ENCODE results near the gene KCNC3.

DNA sequence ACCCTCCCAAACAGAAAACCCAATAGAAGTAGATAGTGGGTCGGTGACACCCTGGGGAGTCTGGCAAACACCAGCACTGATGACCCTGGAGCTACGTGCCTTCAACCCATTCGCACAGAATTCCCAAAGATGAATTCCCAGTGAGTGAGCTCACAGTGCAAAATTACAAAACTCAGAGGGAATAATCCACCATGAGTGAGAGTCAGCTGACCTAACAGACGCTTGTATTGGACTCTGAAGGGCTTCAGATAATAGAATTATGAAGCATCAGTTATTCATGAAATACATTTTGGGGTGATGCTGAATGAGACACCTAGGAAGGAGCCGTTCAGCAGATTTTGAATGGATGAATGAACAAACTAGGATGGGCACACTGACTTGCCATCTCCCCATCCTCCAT, 40.2 kb downstream of the KCNC3 start:
- TF ChIP-seq, protein P1, sequence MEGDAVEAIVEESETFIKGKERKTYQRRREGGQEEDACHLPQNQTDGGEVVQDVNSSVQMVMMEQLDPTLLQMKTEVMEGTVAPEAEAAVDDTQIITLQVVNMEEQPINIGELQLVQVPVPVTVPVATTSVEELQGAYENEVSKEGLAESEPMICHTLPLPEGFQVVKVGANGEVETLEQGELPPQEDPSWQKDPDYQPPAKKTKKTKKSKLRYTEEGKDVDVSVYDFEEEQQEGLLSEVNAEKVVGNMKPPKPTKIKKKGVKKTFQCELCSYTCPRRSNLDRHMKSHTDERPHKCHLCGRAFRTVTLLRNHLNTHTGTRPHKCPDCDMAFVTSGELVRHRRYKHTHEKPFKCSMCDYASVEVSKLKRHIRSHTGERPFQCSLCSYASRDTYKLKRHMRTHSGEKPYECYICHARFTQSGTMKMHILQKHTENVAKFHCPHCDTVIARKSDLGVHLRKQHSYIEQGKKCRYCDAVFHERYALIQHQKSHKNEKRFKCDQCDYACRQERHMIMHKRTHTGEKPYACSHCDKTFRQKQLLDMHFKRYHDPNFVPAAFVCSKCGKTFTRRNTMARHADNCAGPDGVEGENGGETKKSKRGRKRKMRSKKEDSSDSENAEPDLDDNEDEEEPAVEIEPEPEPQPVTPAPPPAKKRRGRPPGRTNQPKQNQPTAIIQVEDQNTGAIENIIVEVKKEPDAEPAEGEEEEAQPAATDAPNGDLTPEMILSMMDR (conservative IDR thresholded peaks at IDR 0.05 in 1 of 2, IDR thresholded peaks at IDR 0.05 in 1 of 2; ENCODE audit: extremely low read depth in 1 of 2, insufficient read depth in 1 of 2, low read depth in 1 of 2, low read length in 2 of 2) = no peak
- TF ChIP-seq EZH2 (IDR thresholded peaks at IDR 0.05; ENCODE audit: borderline replicate concordance, low read length) = no peak

All from mammary epithelial cell (primary cell).